Measurements from ENCODE around the gene RAD51D. TPM values are rescaled to one million over a fixed set of nuclear protein-coding genes. Genes with fewer than 3 reads are reported as not detected.

RAD51D gene
- total RNA-seq, 2 donors from 2014 or later, result 6.5 to 25.1 TPM

- Histone ChIP-seq H3K27ac (no peak overlapping the region), H3K4me1 (ENCODE audit: control insufficient read depth in 1 of 2, low read depth in 2 of 2) (no peaks in the 10 kb centered on the region), H3K36me3 (no peaks in the 10 kb centered on the region), H3K27me3 (replicated peaks; ENCODE audit: insufficient read depth) (no peaks in the 10 kb centered on the region), H3K4me3 (no peak overlapping the region), H3K9me3 (no peaks in the 10 kb centered on the region)
- DNase-seq (ENCODE audit: low spot score) (no peak), ATAC-seq (ENCODE audit: insufficient number of reproducible peaks, low FRiP score, low read depth) (no peak)
- no peak for TF ChIP-seq CTCF (IDR thresholded peaks at IDR 0.05)
Observed at GRCh38 chr17:35073991-35074627, 45.6 kb downstream of the RAD51D start.

GRCh38 chr17:35073183-35073790 lies 46.4 kb downstream of the RAD51D start:
- Histone ChIP-seq H3K4me3 (no peak overlapping the region), H3K27me3 (replicated peaks; ENCODE audit: insufficient read depth) (no peaks in the 10 kb centered on the region), H3K9me3 (no peaks in the 10 kb centered on the region), H3K36me3 (no peaks in the 10 kb centered on the region), H3K27ac (no peak overlapping the region), H3K4me1 (ENCODE audit: control insufficient read depth in 1 of 2, low read depth in 2 of 2) (no peaks in the 10 kb centered on the region)
- ATAC-seq (ENCODE audit: insufficient number of reproducible peaks, low FRiP score, low read depth), result no peak
- no peak for TF ChIP-seq CTCF (IDR thresholded peaks at IDR 0.05)
- DNase-seq (ENCODE audit: low spot score), result no peak

- H3K27ac ChIP-seq, result no peak overlapping the region
- TF ChIP-seq CTCF (IDR thresholded peaks at IDR 0.05), result no peak
- DNase-seq (ENCODE audit: low spot score), result no peak
- H3K36me3 ChIP-seq, result no peaks in the 10 kb centered on the region
- H3K4me3 ChIP-seq, result no peak overlapping the region
- ATAC-seq (ENCODE audit: insufficient number of reproducible peaks, low FRiP score, low read depth), result no peak
- no peaks in the 10 kb centered on the region for H3K27me3 ChIP-seq (replicated peaks; ENCODE audit: insufficient read depth)
- H3K4me1 ChIP-seq (ENCODE audit: control insufficient read depth in 1 of 2, low read depth in 2 of 2), result peaks cover 0 to 8% of the 10 kb centered on the region in 2 donors
- no peaks in the 10 kb centered on the region for H3K9me3 ChIP-seq
Observed at GRCh38 chr17:35069311-35069710, 50.3 kb downstream of the RAD51D start.

- TF ChIP-seq CTCF (IDR thresholded peaks at IDR 0.05), result no peak
- Histone ChIP-seq H3K4me1 (ENCODE audit: control insufficient read depth in 1 of 2, low read depth in 2 of 2) (peaks cover 3 to 15% of the 10 kb centered on the region in 2 donors), H3K27ac (no peak overlapping the region), H3K27me3 (replicated peaks; ENCODE audit: insufficient read depth) (no peaks in the 10 kb centered on the region), H3K9me3 (no peaks in the 10 kb centered on the region), H3K36me3 (no peaks in the 10 kb centered on the region), H3K4me3 (no peak overlapping the region)
- DNase-seq (ENCODE audit: low spot score) (no peak), ATAC-seq (ENCODE audit: insufficient number of reproducible peaks, low FRiP score, low read depth) (no peak)
Observed at GRCh38 chr17:35068249-35068648, 51.4 kb downstream of the RAD51D start.

- TF ChIP-seq CTCF (IDR thresholded peaks at IDR 0.05), result no peak
- no peak overlapping the region for H3K4me3 ChIP-seq
- no peak for ATAC-seq (ENCODE audit: insufficient number of reproducible peaks, low FRiP score, low read depth)
- no peaks in the 10 kb centered on the region for H3K9me3 ChIP-seq
- H3K27ac ChIP-seq, result no peak overlapping the region
- no peak for DNase-seq (ENCODE audit: low spot score)
- no peaks in the 10 kb centered on the region for H3K36me3 ChIP-seq
- peaks cover 3 to 15% of the 10 kb centered on the region in 2 donors for H3K4me1 ChIP-seq (ENCODE audit: control insufficient read depth in 1 of 2, low read depth in 2 of 2)
- no peaks in the 10 kb centered on the region for H3K27me3 ChIP-seq (replicated peaks; ENCODE audit: insufficient read depth)
Observed at GRCh38 chr17:35065880-35066279, 53.8 kb downstream of the RAD51D start.
